Measurements from ENCODE around the gene ZNF326. TPM values are rescaled to one million over a fixed set of nuclear protein-coding genes. Genes with fewer than 3 reads are reported as not detected.

ZNF326 gene
- polyA plus RNA-seq, 1 donor (not counting 4 experiments of a cell fraction or from before 2014, with no cell fraction given) = 22.7 TPM

- no peaks in the 10 kb centered on the region for H3K9me1 ChIP-seq (ENCODE audit: control insufficient read depth, extremely low read depth, insufficient read depth, low read length)
- no peaks in the 10 kb centered on the region for H3K79me2 ChIP-seq (ENCODE audit: control insufficient read depth, insufficient read depth, low read length)
- peaks cover 26% of the 10 kb centered on the region for H3K4me1 ChIP-seq (ENCODE audit: control insufficient read depth, extremely low read depth, insufficient read depth, low read length)
- no peaks in the 10 kb centered on the region for H3K9me3 ChIP-seq (ENCODE audit: control insufficient read depth, low read depth, low read length)
- H3K27me3 ChIP-seq (ENCODE audit: control insufficient read depth, extremely low read depth, insufficient read depth, low read length) = no peaks in the 10 kb centered on the region
- H3K27ac ChIP-seq (ENCODE audit: control insufficient read depth, insufficient read depth, low read length) = peak overlapping the region; percentile 75
- peak overlapping the region; percentile 45 for H3K4me2 ChIP-seq (ENCODE audit: control insufficient read depth, extremely low read depth, insufficient read depth, low read depth, low read length)
- H4K20me1 ChIP-seq (ENCODE audit: control insufficient read depth, extremely low read depth, insufficient read depth, low read length) = no peaks in the 10 kb centered on the region
- H3K36me3 ChIP-seq (ENCODE audit: control insufficient read depth in 2 of 2, extremely low read depth in 1 of 2, insufficient read depth in 2 of 2, low read length in 2 of 2) = no peaks in the 10 kb centered on the region
- dilution Hi-C loops (cut with MboI; ENCODE audit: extremely low pct_ligation_motif_present, low sequenced_read_pairs) = no loop called here
- DNase-seq (ENCODE audit: low read depth, low spot score) (peak; percentile 79), FAIRE-seq (peak; percentile 86)
- TF ChIP-seq CTCF (optimal IDR thresholded peaks at IDR 0.05 in 1 of 3, IDR thresholded peaks at IDR 0.05 in 1 of 3, conservative IDR thresholded peaks at IDR 0.05 in 1 of 3; ENCODE audit: extremely low read depth in 1 of 3, insufficient read depth in 2 of 3, low read length in 3 of 3) (peak in 1 of 3 experiments; percentile 43), EZH2 (IDR thresholded peaks at IDR 0.05; ENCODE audit: low read length) (no peak)
- H3K9ac ChIP-seq (ENCODE audit: control insufficient read depth, extremely low read depth, insufficient read depth, low read length) = peak overlapping the region; percentile 39
- peak overlapping the region; percentile 75 for H2AFZ ChIP-seq (ENCODE audit: control insufficient read depth, low read length)
- H3K4me3 ChIP-seq (ENCODE audit: control insufficient read depth in 2 of 3, extremely low read depth in 1 of 3, insufficient read depth in 2 of 3, low read depth in 1 of 3, low read length in 3 of 3) = no peak overlapping the region
Measured at GRCh38 chr1:89953131-89953626, 41.7 kb upstream of the ZNF326 start.

- Histone ChIP-seq H3K4me1 (ENCODE audit: control insufficient read depth, extremely low read depth, insufficient read depth, low read length) (peaks cover 26% of the 10 kb centered on the region), H3K9me3 (ENCODE audit: control insufficient read depth, low read depth, low read length) (no peaks in the 10 kb centered on the region), H3K9me1 (ENCODE audit: control insufficient read depth, extremely low read depth, insufficient read depth, low read length) (no peaks in the 10 kb centered on the region), H4K20me1 (ENCODE audit: control insufficient read depth, extremely low read depth, insufficient read depth, low read length) (no peaks in the 10 kb centered on the region), H3K36me3 (ENCODE audit: control insufficient read depth in 2 of 2, extremely low read depth in 1 of 2, insufficient read depth in 2 of 2, low read length in 2 of 2) (no peaks in the 10 kb centered on the region), H3K27ac (ENCODE audit: control insufficient read depth, insufficient read depth, low read length) (peak overlapping the region; percentile 75), H3K4me2 (ENCODE audit: control insufficient read depth, extremely low read depth, insufficient read depth, low read depth, low read length) (no peak overlapping the region), H3K79me2 (ENCODE audit: control insufficient read depth, insufficient read depth, low read length) (no peaks in the 10 kb centered on the region), H2AFZ (ENCODE audit: control insufficient read depth, low read length) (no peak overlapping the region), H3K27me3 (ENCODE audit: control insufficient read depth, extremely low read depth, insufficient read depth, low read length) (no peaks in the 10 kb centered on the region), H3K4me3 (ENCODE audit: control insufficient read depth in 2 of 3, extremely low read depth in 1 of 3, insufficient read depth in 2 of 3, low read depth in 1 of 3, low read length in 3 of 3) (no peak overlapping the region), H3K9ac (ENCODE audit: control insufficient read depth, extremely low read depth, insufficient read depth, low read length) (no peak overlapping the region)
- TF ChIP-seq CTCF (optimal IDR thresholded peaks at IDR 0.05 in 1 of 3, IDR thresholded peaks at IDR 0.05 in 1 of 3, conservative IDR thresholded peaks at IDR 0.05 in 1 of 3; ENCODE audit: extremely low read depth in 1 of 3, insufficient read depth in 2 of 3, low read length in 3 of 3) (no peak), EZH2 (IDR thresholded peaks at IDR 0.05; ENCODE audit: low read length) (no peak)
- DNase-seq (ENCODE audit: low read depth, low spot score) (no peak), FAIRE-seq (no peak)
- dilution Hi-C loops (cut with MboI; ENCODE audit: extremely low pct_ligation_motif_present, low sequenced_read_pairs) = no loop called here
Measured at GRCh38 chr1:89953929-89954328, 41.0 kb upstream of the ZNF326 start.

Data from keratinocyte (primary cell).